A549 treated with AZD2906 at 1 μM for 4 hours (cell line): ENCODE data around the gene MCCC2. TPM values are rescaled to one million over a fixed set of nuclear protein-coding genes. Genes with fewer than 3 reads are reported as not detected.

Experiments
- total RNA-seq: library from RNA; stranded (reverse); fragments of 200-300 nt; extraction: Qiagen RNA extraction; gene quantifications from 5 replicates; pipeline ENCODE4 v1.2.3, GENCODE V29; 2022

MCCC2 gene
- 39.3 to 44.6 TPM (median 41.3 TPM) in 5 replicates for total RNA-seq

GRCh38 chr5:71586941-71587765 is at the start of gene MCCC2:
Gene MCCC2 (plus strand): TSS chr5:71587340. CDS start chr5:71587426, 86 bp downstream.

Other genes starting within 250 kb of the MCCC2 start
- gene BDP1, start 131.7 kb upstream of the MCCC2 start, total RNA-seq, result 7.8 to 11.0 TPM (median 8.8 TPM) in 5 replicates
- gene CARTPT, start 131.9 kb downstream of the MCCC2 start, total RNA-seq, result not detected in 5 replicates